NCI-H1694 (cell line): ENCODE measurements around the gene RGS11.

Source experiments
- DNase-seq: peaks from one replicate; lab custom pipeline; 2025; lab: John Stamatoyannopoulos, UW

The RGS11 gene

GRCh38 chr16:229731-230281, 45.9 kb downstream of the RGS11 start:
- no peak for DNase-seq

- peak; percentile 76 for DNase-seq
These were observed 46.7 kb downstream of the RGS11 start, which contains the start of gene LUC7L for GRCh38 chr16:228852-229730. Gene LUC7L (minus strand): TSS chr16:229449. CDS start chr16:229339, 110 bp downstream.

- DNase-seq, result no peak
These were observed 47.4 kb downstream of the RGS11 start for GRCh38 chr16:228151-228851.

GRCh38 chr16:220021-220420, 55.7 kb downstream of the RGS11 start:
- DNase-seq, result no peak
